Ishikawa (cell line): ENCODE measurements around the gene RNF144B.

Experiments used
- CEBPB ChIP-seq: IDR thresholded peaks from 2 replicates; pipeline ENCODE4 v1.6.1; 2012
- CREB1 ChIP-seq: IDR thresholded peaks from 2 replicates; pipeline ENCODE4 v1.6.1; 2012; ENCODE audit warnings: low read depth
- EP300 ChIP-seq: IDR thresholded peaks from 2 replicates; pipeline ENCODE4 v1.6.1; 2012; ENCODE audit warnings: borderline replicate concordance
- FOXM1 ChIP-seq: IDR thresholded peaks from 2 replicates; pipeline ENCODE4 v1.6.1; 2012; ENCODE audit warnings: low read depth, borderline replicate concordance
- MAX ChIP-seq: IDR thresholded peaks from 2 replicates; pipeline ENCODE4 v1.6.1; 2012
- NFIC ChIP-seq: IDR thresholded peaks from 2 replicates; pipeline ENCODE4 v1.6.1; 2012
- RAD21 ChIP-seq: IDR thresholded peaks from 2 replicates; pipeline ENCODE4 v1.6.1; 2012; ENCODE audit warnings: low read depth
- TAF1 ChIP-seq: IDR thresholded peaks from 2 replicates; pipeline ENCODE4 v1.6.1; 2012; ENCODE audit warnings: low read depth, mild to moderate bottlenecking
- TEAD4 ChIP-seq: IDR thresholded peaks from 2 replicates; pipeline ENCODE4 v1.6.1; 2012
- USF1 ChIP-seq: IDR thresholded peaks from 2 replicates; pipeline ENCODE4 v1.6.1; 2012
- YY1 ChIP-seq: IDR thresholded peaks from 2 replicates; pipeline ENCODE4 v1.6.1; 2012; ENCODE audit warnings: low read depth
- ZBTB7A ChIP-seq: IDR thresholded peaks from 2 replicates; pipeline ENCODE4 v1.6.1; 2012; ENCODE audit warnings: low read depth
- TF ChIP-seq, protein P1 (sequence below): IDR thresholded peaks from 2 replicates; pipeline ENCODE4 v1.6.1; 2012; ENCODE audit warnings: low read depth, mild to moderate bottlenecking

- TF ChIP-seq USF1 (no peak), MAX (no peak), EP300 (no peak), ZBTB7A (no peak), NFIC (no peak), CEBPB (no peak), YY1 (no peak), TEAD4 (no peak), FOXM1 (no peak), TAF1 (no peak), RAD21 (no peak), CREB1 (no peak)
- TF ChIP-seq, protein P1, sequence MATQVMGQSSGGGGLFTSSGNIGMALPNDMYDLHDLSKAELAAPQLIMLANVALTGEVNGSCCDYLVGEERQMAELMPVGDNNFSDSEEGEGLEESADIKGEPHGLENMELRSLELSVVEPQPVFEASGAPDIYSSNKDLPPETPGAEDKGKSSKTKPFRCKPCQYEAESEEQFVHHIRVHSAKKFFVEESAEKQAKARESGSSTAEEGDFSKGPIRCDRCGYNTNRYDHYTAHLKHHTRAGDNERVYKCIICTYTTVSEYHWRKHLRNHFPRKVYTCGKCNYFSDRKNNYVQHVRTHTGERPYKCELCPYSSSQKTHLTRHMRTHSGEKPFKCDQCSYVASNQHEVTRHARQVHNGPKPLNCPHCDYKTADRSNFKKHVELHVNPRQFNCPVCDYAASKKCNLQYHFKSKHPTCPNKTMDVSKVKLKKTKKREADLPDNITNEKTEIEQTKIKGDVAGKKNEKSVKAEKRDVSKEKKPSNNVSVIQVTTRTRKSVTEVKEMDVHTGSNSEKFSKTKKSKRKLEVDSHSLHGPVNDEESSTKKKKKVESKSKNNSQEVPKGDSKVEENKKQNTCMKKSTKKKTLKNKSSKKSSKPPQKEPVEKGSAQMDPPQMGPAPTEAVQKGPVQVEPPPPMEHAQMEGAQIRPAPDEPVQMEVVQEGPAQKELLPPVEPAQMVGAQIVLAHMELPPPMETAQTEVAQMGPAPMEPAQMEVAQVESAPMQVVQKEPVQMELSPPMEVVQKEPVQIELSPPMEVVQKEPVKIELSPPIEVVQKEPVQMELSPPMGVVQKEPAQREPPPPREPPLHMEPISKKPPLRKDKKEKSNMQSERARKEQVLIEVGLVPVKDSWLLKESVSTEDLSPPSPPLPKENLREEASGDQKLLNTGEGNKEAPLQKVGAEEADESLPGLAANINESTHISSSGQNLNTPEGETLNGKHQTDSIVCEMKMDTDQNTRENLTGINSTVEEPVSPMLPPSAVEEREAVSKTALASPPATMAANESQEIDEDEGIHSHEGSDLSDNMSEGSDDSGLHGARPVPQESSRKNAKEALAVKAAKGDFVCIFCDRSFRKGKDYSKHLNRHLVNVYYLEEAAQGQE: no peak
Observed at GRCh38 chr6:18410412-18410811, 23.3 kb downstream of the RNF144B start.
